NCI-H1105 (cell line): ENCODE results near the gene SPAG16.
"Not testable (repeated sequence)": the region's sequence is repeated elsewhere in the genome, so short reads cannot be mapped to it uniquely, and the experiment has no call there.

Source experiments
- DNase-seq: peaks from one replicate; lab custom pipeline; 2025; lab: John Stamatoyannopoulos, UW

SPAG16 gene

GRCh38 chr2:213703406-213704098 lies 419.3 kb downstream of the SPAG16 start:
- DNase-seq = no peak

GRCh38 chr2:213710164-213710563 lies 425.9 kb downstream of the SPAG16 start:
- no peak for DNase-seq

- DNase-seq = not testable (repeated sequence)
These were observed 434.1 kb downstream of the SPAG16 start for GRCh38 chr2:213718411-213718810.

GRCh38 chr2:213722565-213722964 lies 438.3 kb downstream of the SPAG16 start:
- DNase-seq = no peak

- no peak for DNase-seq
These were observed 438.8 kb downstream of the SPAG16 start for GRCh38 chr2:213723041-213723560.

GRCh38 chr2:213723707-213724106 lies 439.4 kb downstream of the SPAG16 start:
- DNase-seq = no peak

- DNase-seq = no peak
These were observed 441.8 kb downstream of the SPAG16 start for GRCh38 chr2:213726101-213726500.

- no peak for DNase-seq
These were observed 449.6 kb downstream of the SPAG16 start for GRCh38 chr2:213733893-213734292.

GRCh38 chr2:213740453-213740852 lies 456.2 kb downstream of the SPAG16 start:
- DNase-seq = no peak

GRCh38 chr2:213751446-213751845 lies 467.2 kb downstream of the SPAG16 start:
- DNase-seq = no peak

- no peak for DNase-seq
These were observed 468.3 kb downstream of the SPAG16 start for GRCh38 chr2:213752575-213752974.

- no peak for DNase-seq
These were observed 473.3 kb downstream of the SPAG16 start for GRCh38 chr2:213757525-213757924.

- no peak for DNase-seq
These were observed 479.1 kb downstream of the SPAG16 start for GRCh38 chr2:213763354-213763753.

- DNase-seq = no peak
These were observed 479.7 kb downstream of the SPAG16 start for GRCh38 chr2:213763963-213764362.

GRCh38 chr2:213764849-213765248 lies 480.6 kb downstream of the SPAG16 start:
- DNase-seq = no peak

- DNase-seq = no peak
These were observed 481.8 kb downstream of the SPAG16 start for GRCh38 chr2:213766062-213766461.

GRCh38 chr2:213766465-213766901 lies 482.2 kb downstream of the SPAG16 start:
- no peak for DNase-seq

- no peak for DNase-seq
These were observed 503.6 kb downstream of the SPAG16 start for GRCh38 chr2:213787869-213788268.

- DNase-seq = no peak
These were observed 505.7 kb downstream of the SPAG16 start for GRCh38 chr2:213789940-213790339.

GRCh38 chr2:213792045-213792444 lies 507.8 kb downstream of the SPAG16 start:
- DNase-seq = no peak

- peak; percentile 8 for DNase-seq
These were observed 522.0 kb downstream of the SPAG16 start for GRCh38 chr2:213806125-213806726.

- DNase-seq = no peak
These were observed 532.3 kb downstream of the SPAG16 start for GRCh38 chr2:213816583-213816982.

GRCh38 chr2:213818436-213818835 lies 534.2 kb downstream of the SPAG16 start:
- no peak for DNase-seq

- no peak for DNase-seq
These were observed 550.1 kb downstream of the SPAG16 start for GRCh38 chr2:213834331-213834730.
